C4-2B (cell line): ENCODE results near the gene MOV10L1.
"Not testable (repeated sequence)": the region's sequence is repeated elsewhere in the genome, so short reads cannot be mapped to it uniquely, and the experiment has no call there.

ENCODE experiments used
- CTCF ChIP-seq: fragments of 450-650 bp; conservative IDR thresholded peaks from 2 replicates; pipeline ENCODE4 v1.5.1; 2017; ENCODE audit warnings: mild to moderate bottlenecking
- ZFX ChIP-seq: fragments of 450-650 bp; IDR thresholded peaks from 2 replicates; pipeline ENCODE4 v1.6.1; 2017

GRCh38 chr22:50086975-50087374 lies 2.8 kb upstream of the MOV10L1 start:
- TF ChIP-seq CTCF, ZFX: not testable (repeated sequence)
